Measurements from ENCODE around the gene ITGB4.

DNA sequence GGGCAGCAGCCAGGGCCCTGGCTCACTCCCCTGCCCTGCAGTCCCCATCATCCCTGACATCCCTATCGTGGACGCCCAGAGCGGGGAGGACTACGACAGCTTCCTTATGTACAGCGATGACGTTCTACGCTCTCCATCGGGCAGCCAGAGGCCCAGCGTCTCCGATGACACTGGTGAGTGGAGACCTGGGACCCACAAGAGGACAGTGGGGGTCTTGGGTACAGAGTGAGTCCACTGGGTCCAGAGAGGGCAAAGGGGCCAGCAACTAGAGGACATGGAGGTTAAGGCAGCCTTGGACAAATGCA lies 31.1 kb downstream of the ITGB4 start:
- TF ChIP-seq, protein P1, sequence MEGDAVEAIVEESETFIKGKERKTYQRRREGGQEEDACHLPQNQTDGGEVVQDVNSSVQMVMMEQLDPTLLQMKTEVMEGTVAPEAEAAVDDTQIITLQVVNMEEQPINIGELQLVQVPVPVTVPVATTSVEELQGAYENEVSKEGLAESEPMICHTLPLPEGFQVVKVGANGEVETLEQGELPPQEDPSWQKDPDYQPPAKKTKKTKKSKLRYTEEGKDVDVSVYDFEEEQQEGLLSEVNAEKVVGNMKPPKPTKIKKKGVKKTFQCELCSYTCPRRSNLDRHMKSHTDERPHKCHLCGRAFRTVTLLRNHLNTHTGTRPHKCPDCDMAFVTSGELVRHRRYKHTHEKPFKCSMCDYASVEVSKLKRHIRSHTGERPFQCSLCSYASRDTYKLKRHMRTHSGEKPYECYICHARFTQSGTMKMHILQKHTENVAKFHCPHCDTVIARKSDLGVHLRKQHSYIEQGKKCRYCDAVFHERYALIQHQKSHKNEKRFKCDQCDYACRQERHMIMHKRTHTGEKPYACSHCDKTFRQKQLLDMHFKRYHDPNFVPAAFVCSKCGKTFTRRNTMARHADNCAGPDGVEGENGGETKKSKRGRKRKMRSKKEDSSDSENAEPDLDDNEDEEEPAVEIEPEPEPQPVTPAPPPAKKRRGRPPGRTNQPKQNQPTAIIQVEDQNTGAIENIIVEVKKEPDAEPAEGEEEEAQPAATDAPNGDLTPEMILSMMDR (IDR thresholded peaks at IDR 0.05; ENCODE audit: low read length) = no peak
- TF ChIP-seq EZH2phosphoT487 (IDR thresholded peaks at IDR 0.05; ENCODE audit: low read length) = no peak
